T-cell (primary cell): ENCODE measurements around the gene MRTFA. TPM values are rescaled to one million over a fixed set of nuclear protein-coding genes. Genes with fewer than 3 reads are reported as not detected.
"Not testable (repeated sequence)": the region's sequence is repeated elsewhere in the genome, so short reads cannot be mapped to it uniquely, and the experiment has no call there.

Source experiments
- ATAC-seq, 4 experiments: fragments of 200-7000 bp in 3 of 4; fragments of 150-1000 bp in 1 of 4; cut with Tn5 transposase; replicated peaks in 1 of 4; 1 replicate in 3 of 4; 2 replicates in 1 of 4; pipeline ENCODE4 v1.10.0; 2021; ENCODE audit warnings: moderate library complexity in 3 of 4, mild to moderate bottlenecking in 2 of 4, moderate number of reproducible peaks in 1 of 4
- CTCF ChIA-PET, 2 donors: fragments of 300-600 bp; sonication (Branson Sonifier 250); formaldehyde crosslinking; loops; one replicate each; lab custom pipeline; 2022; ENCODE audit warnings: antibody characterized with exemption in 2 of 2; lab: Charles Lee
- POLR2A ChIA-PET, 2 donors: fragments of 300-600 bp; sonication (Branson Sonifier 250); formaldehyde crosslinking; loops; one replicate each; lab custom pipeline; 2022; ENCODE audit warnings: antibody characterized with exemption in 2 of 2; lab: Charles Lee
- DNase-seq, 35 experiments: peaks; one replicate each; pipeline versions ENCODE4 v3.0.0 to v3.0.0-alpha.2; 2013 to 2023
- H3K27ac ChIP-seq: one replicate; pipeline ENCODE4 v1.5.1; 2013; ENCODE audit warnings: low read length
- H3K27me3 ChIP-seq, 2 experiments: replicated peaks in 1 of 2; 1 replicate in 1 of 2; 2 replicates in 1 of 2; pipeline versions ENCODE4 v1.6.1 to v1.7.0; 2013; ENCODE audit warnings: low read length in 1 of 2, mixed read lengths in 1 of 2; ENCODE audit not compliant: control insufficient read depth in 2 of 2, insufficient read depth in 2 of 2; ENCODE audit errors: extremely low read depth in 1 of 2
- H3K36me3 ChIP-seq, 2 donors: 1 replicate in 1 of 2; 2 replicates in 1 of 2; pipeline versions ENCODE4 v1.6.1 to v1.7.0; 2013; ENCODE audit warnings: low read length in 1 of 2; ENCODE audit not compliant: control insufficient read depth in 2 of 2, insufficient read depth in 1 of 2; ENCODE audit errors: extremely low read depth in 1 of 2
- H3K4me1 ChIP-seq, 2 experiments: 1 replicate in 1 of 2; 2 replicates in 1 of 2; pipeline versions ENCODE4 v1.6.1 to v1.7.0; 2013; ENCODE audit warnings: low read length in 2 of 2, mixed read lengths in 1 of 2; ENCODE audit not compliant: insufficient read depth in 2 of 2, control insufficient read depth in 1 of 2; ENCODE audit errors: extremely low read depth in 1 of 2
- H3K4me3 ChIP-seq, 2 donors: 1 replicate in 1 of 2; 2 replicates in 1 of 2; pipeline versions ENCODE4 v1.5.1 to v1.7.0; 2013; ENCODE audit warnings: mild to moderate bottlenecking in 2 of 2, low read length in 1 of 2, moderate library complexity in 1 of 2; ENCODE audit not compliant: control insufficient read depth in 1 of 2; ENCODE audit errors: extremely low read depth in 1 of 2
- H3K9me3 ChIP-seq: 2 replicates; pipeline ENCODE4 v1.7.0; 2013
- H3K27ac Mint-ChIP-seq, 2 donors: one replicate each; pipeline ENCODE4 v1.8.0; 2020 to 2021; ENCODE audit warnings: mild to moderate bottlenecking in 2 of 2, mixed read lengths in 2 of 2
- H3K27me3 Mint-ChIP-seq, 2 donors: one replicate each; pipeline ENCODE4 v1.8.0; 2021 to 2022; ENCODE audit warnings: mixed read lengths in 2 of 2
- H3K36me3 Mint-ChIP-seq: one replicate; pipeline ENCODE4 v1.8.0; 2021; ENCODE audit warnings: mixed read lengths
- H3K4me1 Mint-ChIP-seq, 3 donors: one replicate each; pipeline ENCODE4 v1.8.0; 2020 to 2022; ENCODE audit warnings: mixed read lengths in 3 of 3, mild to moderate bottlenecking in 1 of 3
- H3K4me3 Mint-ChIP-seq, 3 donors: one replicate each; pipeline ENCODE4 v1.8.0; 2020 to 2022; ENCODE audit warnings: mild to moderate bottlenecking in 3 of 3, mixed read lengths in 3 of 3, moderate library complexity in 3 of 3
- H3K9me3 Mint-ChIP-seq, 3 donors: one replicate each; pipeline ENCODE4 v1.8.0; 2020 to 2022; ENCODE audit warnings: mixed read lengths in 3 of 3
- WGBS: methylation state at CpG from one replicate; pipeline ENCODE4 v1.1.5; 2013; ENCODE audit warnings: missing lambda C conversion rate; ENCODE audit not compliant: insufficient coverage; 5-methylcytosine and 5-hydroxymethylcytosine counted together
- total RNA-seq, 35 experiments: library from RNA in 6 of 35; stranded (reverse) in 6 of 35; fragments of 120-200 nt in 1 of 35; gene quantifications; one replicate each; pipeline versions ENCODE4 v1.2.1 to v1.2.4 and lab custom pipeline; 2013 to 2026

Gene MRTFA
- total RNA-seq, 5 donors from 2014 or later (not counting 1 experiment from before 2014, with no cell fraction given): 81.9 to 118 (median 114) TPM

DNA sequence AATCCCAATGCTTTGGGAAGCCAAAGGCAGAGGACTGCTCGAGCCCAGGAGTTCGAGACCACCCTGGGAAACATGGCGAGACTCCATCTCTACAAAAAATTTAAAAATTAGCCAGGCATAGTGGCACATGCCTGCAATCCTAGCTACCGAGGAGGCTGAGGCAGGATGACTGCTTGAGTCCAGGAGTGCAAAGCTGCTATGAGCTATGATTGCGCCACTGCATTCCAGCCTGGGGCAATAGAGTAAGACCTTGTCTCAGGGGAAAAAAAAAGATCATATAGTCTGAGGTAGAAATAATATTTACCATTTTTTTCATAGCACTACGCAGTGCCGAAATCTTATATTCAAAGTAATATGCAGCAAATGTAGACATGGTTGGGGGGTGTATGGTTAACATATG is 47.8 kb downstream of the MRTFA start:
- POLR2A ChIA-PET: interaction anchor here in 1 of 2 donors (0.6 kb wide), 1 partner anchor 41 kb away, joined by 4 read pairs; no protein-coding TSS in a partner anchor
- H3K9me3 Mint-ChIP-seq: no peaks in the 10 kb centered on the region
- H3K27ac ChIP-seq: no peak overlapping the region
- H3K36me3 ChIP-seq: peaks cover 0 to under 1% of the 10 kb centered on the region in 2 donors
- ATAC-seq: no peak
- DNase-seq: no peak
- no peak overlapping the region for H3K27ac Mint-ChIP-seq
- no peaks in the 10 kb centered on the region for H3K27me3 ChIP-seq
- 100% methylated on average over 2 of the region's 7 CpGs for WGBS
- H3K36me3 Mint-ChIP-seq: peaks cover 30% of the 10 kb centered on the region
- H3K4me1 ChIP-seq: no peaks in the 10 kb centered on the region
- H3K9me3 ChIP-seq: no peaks in the 10 kb centered on the region
- no peak overlapping the region for H3K4me3 ChIP-seq
- CTCF ChIA-PET: no interaction called here
- H3K27me3 Mint-ChIP-seq: no peaks in the 10 kb centered on the region
- H3K4me1 Mint-ChIP-seq: peaks cover 21 to 27% (median 22%) of the 10 kb centered on the region in 3 donors
- no peak overlapping the region for H3K4me3 Mint-ChIP-seq

DNA sequence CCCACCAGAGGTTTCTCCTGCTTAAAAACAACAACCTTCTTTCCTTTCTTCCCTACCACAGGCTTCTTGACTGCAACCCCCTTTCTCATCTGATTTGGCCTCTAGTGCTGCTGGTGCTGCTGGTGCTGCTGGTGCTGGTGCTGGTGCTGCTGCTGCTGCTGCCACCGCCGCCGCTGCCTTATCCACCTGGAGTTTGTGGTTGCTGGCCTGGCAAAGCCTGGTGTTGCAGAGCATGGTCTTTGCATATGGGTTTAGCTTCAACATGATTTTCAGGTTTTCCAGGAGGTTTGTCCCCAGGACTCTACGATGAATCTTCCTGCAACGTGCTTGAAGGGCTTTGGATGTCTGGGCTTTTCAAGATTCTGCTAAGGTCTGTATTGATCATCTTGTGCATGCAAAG is 49.7 kb downstream of the MRTFA start:
- Histone ChIP-seq H3K27ac (no peak overlapping the region), H3K4me1 (peaks cover 0 to 2% of the 10 kb centered on the region in 2 experiments), H3K36me3 (peaks cover 0 to 4% of the 10 kb centered on the region in 2 donors), H3K9me3 (peaks cover 3% of the 10 kb centered on the region), H3K4me3 (no peak overlapping the region), H3K27me3 (no peaks in the 10 kb centered on the region)
- no peaks in the 10 kb centered on the region for H3K27me3 Mint-ChIP-seq
- ChIA-PET POLR2A (interaction anchor here in 1 of 2 donors (0.6 kb wide), 1 partner anchor 9 kb away, joined by 8 read pairs; no protein-coding TSS in a partner anchor), CTCF (no interaction called here)
- 100% methylated on average over 3 of the region's 5 CpGs for WGBS
- ATAC-seq (no peak), DNase-seq (no peak)
- peaks cover 17 to 22% (median 21%) of the 10 kb centered on the region in 3 donors for H3K4me1 Mint-ChIP-seq
- no peak overlapping the region for H3K27ac Mint-ChIP-seq
- H3K36me3 Mint-ChIP-seq: peaks cover 33% of the 10 kb centered on the region
- H3K9me3 Mint-ChIP-seq: no peaks in the 10 kb centered on the region
- no peak overlapping the region for H3K4me3 Mint-ChIP-seq

GRCh38 chr22:40585310-40585751 is 51.2 kb downstream of the MRTFA start:
- no peaks in the 10 kb centered on the region for H3K27me3 ChIP-seq
- H3K36me3 Mint-ChIP-seq: peaks cover 34% of the 10 kb centered on the region
- no peak overlapping the region for H3K27ac Mint-ChIP-seq
- CTCF ChIA-PET: no interaction called here
- H3K4me1 Mint-ChIP-seq: peaks cover 16 to 27% (median 20%) of the 10 kb centered on the region in 3 donors
- H3K36me3 ChIP-seq: peaks cover 0 to 4% of the 10 kb centered on the region in 2 donors
- H3K9me3 Mint-ChIP-seq: no peaks in the 10 kb centered on the region
- no peak overlapping the region for H3K4me3 Mint-ChIP-seq
- H3K4me3 ChIP-seq: no peak overlapping the region
- POLR2A ChIA-PET: no interaction called here
- DNase-seq (no peak), ATAC-seq (no peak)
- peaks cover 0 to 2% of the 10 kb centered on the region in 2 experiments for H3K4me1 ChIP-seq
- no peaks in the 10 kb centered on the region for H3K27me3 Mint-ChIP-seq
- H3K27ac ChIP-seq: no peak overlapping the region
- WGBS: no CpG with 5 or more reads among the region's 1 CpG
- H3K9me3 ChIP-seq: peaks cover 3% of the 10 kb centered on the region

GRCh38 chr22:40584766-40585165 is 51.8 kb downstream of the MRTFA start:
- H3K27me3 Mint-ChIP-seq, H3K4me3 Mint-ChIP-seq, H3K9me3 ChIP-seq, DNase-seq, CTCF ChIA-PET, H3K4me1 ChIP-seq, H3K9me3 Mint-ChIP-seq, H3K36me3 ChIP-seq, H3K27ac ChIP-seq, ATAC-seq, H3K4me3 ChIP-seq, H3K27ac Mint-ChIP-seq, H3K27me3 ChIP-seq: not testable (repeated sequence)
- peaks cover 16 to 27% (median 20%) of the 10 kb centered on the region in 3 donors for H3K4me1 Mint-ChIP-seq
- WGBS: no CpG with 5 or more reads among the region's 9 CpGs
- H3K36me3 Mint-ChIP-seq: peaks cover 34% of the 10 kb centered on the region
- POLR2A ChIA-PET: interaction anchor here in 1 of 2 donors (0.6 kb wide), 1 partner anchor 10 kb away, joined by 3 read pairs; no protein-coding TSS in a partner anchor

- Mint-ChIP-seq H3K36me3 (peaks cover 30% of the 10 kb centered on the region), H3K9me3 (no peaks in the 10 kb centered on the region), H3K4me3 (no peak overlapping the region), H3K27me3 (no peaks in the 10 kb centered on the region), H3K4me1 (peaks cover 18 to 31% (median 25%) of the 10 kb centered on the region in 3 donors), H3K27ac (no peak overlapping the region)
- DNase-seq: no peak
- WGBS: no CpG with 5 or more reads among the region's 1 CpG
- peaks cover 2 to 10% of the 10 kb centered on the region in 2 experiments for H3K4me1 ChIP-seq
- H3K36me3 ChIP-seq: peaks cover 0 to 4% of the 10 kb centered on the region in 2 donors
- POLR2A ChIA-PET: interaction anchor here (0.5 to 0.6 kb wide), 2 partner anchors 168 to 592 kb away, joined by 3 read pairs; no protein-coding TSS in a partner anchor
- no peak overlapping the region for H3K4me3 ChIP-seq
- peaks cover 3% of the 10 kb centered on the region for H3K9me3 ChIP-seq
- no peaks in the 10 kb centered on the region for H3K27me3 ChIP-seq
- no peak overlapping the region for H3K27ac ChIP-seq
- CTCF ChIA-PET: interaction anchor here in 1 of 2 donors (1.1 to 2.4 kb wide), 3 partner anchors 49 to 63 kb away, joined by 3 to 8 read pairs (median 6); no protein-coding TSS in a partner anchor
- ATAC-seq: no peak
Measured at GRCh38 chr22:40583053-40583741, 53.3 kb downstream of the MRTFA start.

- DNase-seq (no peak), ATAC-seq (no peak)
- peaks cover 23 to 37% (median 27%) of the 10 kb centered on the region in 3 donors for H3K4me1 Mint-ChIP-seq
- Histone ChIP-seq H3K27ac (no peak overlapping the region), H3K36me3 (peaks cover 0 to 4% of the 10 kb centered on the region in 2 donors), H3K4me1 (peaks cover 5 to 12% of the 10 kb centered on the region in 2 experiments), H3K27me3 (no peaks in the 10 kb centered on the region), H3K4me3 (no peak overlapping the region), H3K9me3 (peaks cover 3% of the 10 kb centered on the region)
- H3K27me3 Mint-ChIP-seq: no peaks in the 10 kb centered on the region
- ChIA-PET POLR2A (no interaction called here), CTCF (interaction anchor here in 1 of 2 donors (0.5 to 2.4 kb wide), 3 partner anchors 13 to 64 kb away, joined by 3 to 8 read pairs (median 3); no protein-coding TSS in a partner anchor)
- no peaks in the 10 kb centered on the region for H3K9me3 Mint-ChIP-seq
- H3K36me3 Mint-ChIP-seq: peaks cover 22% of the 10 kb centered on the region
- no CpG with 5 or more reads among the region's 2 CpGs for WGBS
- H3K4me3 Mint-ChIP-seq: no peak overlapping the region
- H3K27ac Mint-ChIP-seq: no peak overlapping the region
Measured at GRCh38 chr22:40582063-40582462, 54.5 kb downstream of the MRTFA start.
